Activated T-cell treated with anti-CD3 and anti-CD28 coated beads for 1 hour (primary cell): ENCODE measurements around the gene GALNT9.
"Not testable (repeated sequence)": the region's sequence is repeated elsewhere in the genome, so short reads cannot be mapped to it uniquely, and the experiment has no call there.

ENCODE experiments used
- DNase-seq: peaks from one replicate; pipeline ENCODE4 v3.0.0-alpha.2; 2020; ENCODE audit warnings: low read depth

The GALNT9 gene

GRCh38 chr12:132263451-132264049 lies 65.8 kb downstream of the GALNT9 start:
- DNase-seq, result no peak

GRCh38 chr12:132263061-132263360 lies 66.4 kb downstream of the GALNT9 start:
- no peak for DNase-seq

- no peak for DNase-seq
Observed at GRCh38 chr12:132262256-132263060, 66.9 kb downstream of the GALNT9 start.

GRCh38 chr12:132261328-132262138 lies 67.9 kb downstream of the GALNT9 start:
- DNase-seq, result no peak

GRCh38 chr12:132260721-132261120 lies 68.7 kb downstream of the GALNT9 start:
- no peak for DNase-seq

- no peak for DNase-seq
Observed at GRCh38 chr12:132259872-132260695, 69.3 kb downstream of the GALNT9 start.

GRCh38 chr12:132259364-132259871 lies 70.0 kb downstream of the GALNT9 start:
- DNase-seq, result no peak

- DNase-seq, result no peak
Observed at GRCh38 chr12:132258543-132258942, 70.8 kb downstream of the GALNT9 start.

GRCh38 chr12:132257955-132258490 lies 71.4 kb downstream of the GALNT9 start:
- no peak for DNase-seq

GRCh38 chr12:132257206-132257954 lies 72.0 kb downstream of the GALNT9 start:
- DNase-seq, result no peak

GRCh38 chr12:132256646-132257045 lies 72.7 kb downstream of the GALNT9 start:
- no peak for DNase-seq

- DNase-seq, result no peak
Observed at GRCh38 chr12:132255642-132256041, 73.7 kb downstream of the GALNT9 start.

- DNase-seq, result no peak
Observed at GRCh38 chr12:132253698-132254480, 75.5 kb downstream of the GALNT9 start.

GRCh38 chr12:132252981-132253380 lies 76.4 kb downstream of the GALNT9 start:
- not testable (repeated sequence) for DNase-seq

- no peak for DNase-seq
Observed at GRCh38 chr12:132251741-132252490, 77.5 kb downstream of the GALNT9 start.

- DNase-seq, result no peak
Observed at GRCh38 chr12:132251310-132251709, 78.1 kb downstream of the GALNT9 start.

GRCh38 chr12:132250707-132251106 lies 78.7 kb downstream of the GALNT9 start:
- no peak for DNase-seq

GRCh38 chr12:132249689-132250478 lies 79.5 kb downstream of the GALNT9 start:
- no peak for DNase-seq
